OCI-LY1 (cell line): ENCODE measurements around the gene SMIM10.
"Not testable (repeated sequence)": the region's sequence is repeated elsewhere in the genome, so short reads cannot be mapped to it uniquely, and the experiment has no call there.

Experiments
- H2AFZ ChIP-seq: fragments of 200-600 bp; sonication (generic), shearing (Covaris generic); 2 replicates; pipeline ENCODE4 v1.6.0; 2014; ENCODE audit warnings: antibody characterized with exemption, mild to moderate bottlenecking, low read length
- H3F3A ChIP-seq: fragments of 200-600 bp; sonication (generic), shearing (Covaris generic); 2 replicates; pipeline ENCODE4 v1.6.0; 2014; ENCODE audit warnings: mild to moderate bottlenecking, antibody characterized with exemption, low read length, moderate library complexity; ENCODE audit not compliant: insufficient read depth
- H3K27ac ChIP-seq: fragments of 200-600 bp; sonication (generic); 2 replicates; pipeline ENCODE4 v1.5.1; 2014; ENCODE audit warnings: low read length, mixed run types, mild to moderate bottlenecking, low read depth; ENCODE audit not compliant: poor library complexity, severe bottlenecking
- H3K27me3 ChIP-seq: fragments of 200-600 bp; sonication (generic); 2 replicates; pipeline ENCODE4 v1.6.0; 2014; ENCODE audit warnings: antibody characterized with exemption, mild to moderate bottlenecking, low read length, moderate library complexity; ENCODE audit not compliant: insufficient read depth
- H3K36me3 ChIP-seq: fragments of 200-600 bp; sonication (generic); 2 replicates; pipeline ENCODE4 v1.6.1; 2014; ENCODE audit warnings: mild to moderate bottlenecking, antibody characterized with exemption, low read length, moderate library complexity, mixed read lengths; ENCODE audit not compliant: insufficient read depth
- H3K4me1 ChIP-seq: fragments of 200-600 bp; sonication (generic); 2 replicates; pipeline ENCODE4 v1.5.1; 2014; ENCODE audit warnings: mild to moderate bottlenecking, low read length, moderate library complexity; ENCODE audit not compliant: insufficient read depth, severe bottlenecking
- H3K4me2 ChIP-seq: fragments of 200-600 bp; sonication (generic), shearing (Covaris generic); 2 replicates; pipeline ENCODE4 v1.6.1; 2014; ENCODE audit warnings: low read length
- H3K4me3 ChIP-seq: fragments of 200-600 bp; sonication (generic); 2 replicates; pipeline ENCODE4 v1.5.1; 2014; ENCODE audit warnings: low read length, low read depth, mild to moderate bottlenecking, mixed read lengths; ENCODE audit not compliant: poor library complexity, severe bottlenecking
- H3K79me2 ChIP-seq: fragments of 200-600 bp; shearing (Covaris generic); 2 replicates; pipeline ENCODE4 v1.6.1; 2016; ENCODE audit warnings: mixed run types, low read length, mixed read lengths; ENCODE audit not compliant: insufficient read depth
- H3K9ac ChIP-seq: fragments of 200-600 bp; sonication (generic), shearing (Covaris generic); 2 replicates; pipeline ENCODE4 v1.6.1; 2014; ENCODE audit warnings: mild to moderate bottlenecking, low read length, mixed read lengths
- H3K9me2 ChIP-seq: fragments of 200-600 bp; sonication (generic), shearing (Covaris generic); 2 replicates; pipeline ENCODE4 v1.6.1; 2014; ENCODE audit warnings: low read depth, mild to moderate bottlenecking, low read length, mixed read lengths
- H3K9me3 ChIP-seq: fragments of 200-600 bp; shearing (Covaris generic); 2 replicates; pipeline ENCODE4 v1.6.1; 2014; ENCODE audit warnings: low read length, mixed read lengths
- H4K20me1 ChIP-seq: fragments of 200-600 bp; sonication (generic), shearing (Covaris generic); 2 replicates; pipeline ENCODE4 v1.6.0; 2016; ENCODE audit warnings: mild to moderate bottlenecking, low read length; ENCODE audit not compliant: insufficient read depth
- EZH2 ChIP-seq: fragments of 200-600 bp; sonication (generic), shearing (Covaris generic); IDR thresholded peaks from 2 replicates; pipeline ENCODE4 v1.8.0; 2017; ENCODE audit warnings: borderline replicate concordance, mixed run types, mild to moderate bottlenecking, antibody characterized with exemption, low read length, moderate library complexity, mixed read lengths
- TF ChIP-seq, protein P1 (sequence below): fragments of 200-600 bp; sonication (generic), shearing (Covaris generic); IDR thresholded peaks from 2 replicates; pipeline ENCODE4 v1.5.1; 2017; ENCODE audit warnings: mild to moderate bottlenecking, antibody characterized with exemption, low read length, moderate library complexity, mixed read lengths

Gene SMIM10

DNA sequence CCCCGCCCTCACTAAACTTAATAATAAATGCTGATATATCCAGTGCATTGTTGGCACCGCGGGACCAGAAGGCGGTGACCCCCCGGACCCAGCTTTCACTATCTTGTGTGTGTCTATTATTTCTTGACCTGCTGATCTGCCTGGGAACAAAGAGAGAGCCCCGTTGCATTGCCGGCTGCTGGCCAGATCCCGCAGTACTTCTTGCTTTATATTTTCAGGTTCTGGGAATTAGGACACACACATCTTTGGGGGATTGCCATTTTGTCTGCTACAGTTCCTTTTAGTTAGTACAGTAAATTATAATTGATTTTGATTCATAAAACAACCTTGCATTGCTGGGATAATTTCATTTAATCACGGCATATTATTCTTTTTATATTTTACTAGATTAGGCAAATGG lies 33.7 kb downstream of the SMIM10 start:
- H3K9ac ChIP-seq = no peak overlapping the region
- H3K27ac ChIP-seq = no peak overlapping the region
- no peaks in the 10 kb centered on the region for H3K9me2 ChIP-seq
- no peak overlapping the region for H3K4me2 ChIP-seq
- no peak overlapping the region for H3K4me3 ChIP-seq
- no peak overlapping the region for H2AFZ ChIP-seq
- H3K27me3 ChIP-seq = no peaks in the 10 kb centered on the region
- H3K9me3 ChIP-seq = no peaks in the 10 kb centered on the region
- H3K79me2 ChIP-seq = no peaks in the 10 kb centered on the region
- H3F3A ChIP-seq = no peaks in the 10 kb centered on the region
- TF ChIP-seq, protein P1, sequence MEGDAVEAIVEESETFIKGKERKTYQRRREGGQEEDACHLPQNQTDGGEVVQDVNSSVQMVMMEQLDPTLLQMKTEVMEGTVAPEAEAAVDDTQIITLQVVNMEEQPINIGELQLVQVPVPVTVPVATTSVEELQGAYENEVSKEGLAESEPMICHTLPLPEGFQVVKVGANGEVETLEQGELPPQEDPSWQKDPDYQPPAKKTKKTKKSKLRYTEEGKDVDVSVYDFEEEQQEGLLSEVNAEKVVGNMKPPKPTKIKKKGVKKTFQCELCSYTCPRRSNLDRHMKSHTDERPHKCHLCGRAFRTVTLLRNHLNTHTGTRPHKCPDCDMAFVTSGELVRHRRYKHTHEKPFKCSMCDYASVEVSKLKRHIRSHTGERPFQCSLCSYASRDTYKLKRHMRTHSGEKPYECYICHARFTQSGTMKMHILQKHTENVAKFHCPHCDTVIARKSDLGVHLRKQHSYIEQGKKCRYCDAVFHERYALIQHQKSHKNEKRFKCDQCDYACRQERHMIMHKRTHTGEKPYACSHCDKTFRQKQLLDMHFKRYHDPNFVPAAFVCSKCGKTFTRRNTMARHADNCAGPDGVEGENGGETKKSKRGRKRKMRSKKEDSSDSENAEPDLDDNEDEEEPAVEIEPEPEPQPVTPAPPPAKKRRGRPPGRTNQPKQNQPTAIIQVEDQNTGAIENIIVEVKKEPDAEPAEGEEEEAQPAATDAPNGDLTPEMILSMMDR = no peak
- TF ChIP-seq EZH2 = no peak
- H4K20me1 ChIP-seq = no peaks in the 10 kb centered on the region
- no peaks in the 10 kb centered on the region for H3K4me1 ChIP-seq
- no peaks in the 10 kb centered on the region for H3K36me3 ChIP-seq

GRCh38 chrX:135030207-135030963 lies 39.6 kb downstream of the SMIM10 start:
- not testable (repeated sequence) for H4K20me1 ChIP-seq, H3K4me1 ChIP-seq, H3F3A ChIP-seq, H3K9me2 ChIP-seq, H3K4me2 ChIP-seq, H3K27me3 ChIP-seq, H3K27ac ChIP-seq, H3K36me3 ChIP-seq, H3K9me3 ChIP-seq, H2AFZ ChIP-seq, H3K79me2 ChIP-seq, H3K9ac ChIP-seq, H3K4me3 ChIP-seq

GRCh38 chrX:135041149-135042123 lies 50.6 kb downstream of the SMIM10 start:
- H3K9me3 ChIP-seq, H3K4me3 ChIP-seq, H3K27ac ChIP-seq, H3K36me3 ChIP-seq, H3K9me2 ChIP-seq, H3K4me1 ChIP-seq, H3K27me3 ChIP-seq, H3K79me2 ChIP-seq, H4K20me1 ChIP-seq, H3K4me2 ChIP-seq, H3K9ac ChIP-seq, H2AFZ ChIP-seq, H3F3A ChIP-seq: not testable (repeated sequence)
